Natural killer cell (primary cell): ENCODE results near the gene OR11L1. TPM values are rescaled to one million over a fixed set of nuclear protein-coding genes. Genes with fewer than 3 reads are reported as not detected.

Experiments used
- ATAC-seq, 3 donors: fragments of 150-1000 bp in 2 of 3; fragments of 200-7000 bp in 1 of 3; cut with Tn5 transposase; 1 replicate in 1 of 3; 2 replicates in 2 of 3; pipeline ENCODE4 v1.10.0; 2021; ENCODE audit warnings: mild to moderate bottlenecking in 2 of 3, moderate library complexity in 2 of 3
- DNase-seq, 2 donors: peaks; one replicate each; pipeline versions ENCODE4 v3.0.0 to v3.0.0-alpha.2; 2013 to 2021; ENCODE audit warnings: mixed read lengths in 1 of 2
- H3K27ac ChIP-seq: one replicate; pipeline ENCODE4 v1.5.1; 2013; ENCODE audit warnings: mild to moderate bottlenecking, low read length
- H3K27me3 ChIP-seq: one replicate; pipeline ENCODE4 v1.6.1; 2013; ENCODE audit warnings: low read length; ENCODE audit not compliant: control insufficient read depth, insufficient read depth
- H3K36me3 ChIP-seq: one replicate; pipeline ENCODE4 v1.6.1; 2013; ENCODE audit warnings: low read length; ENCODE audit not compliant: control insufficient read depth, insufficient read depth
- H3K4me1 ChIP-seq: one replicate; pipeline ENCODE4 v1.6.1; 2013; ENCODE audit warnings: low read length; ENCODE audit not compliant: control insufficient read depth, insufficient read depth
- H3K4me3 ChIP-seq: one replicate; pipeline ENCODE4 v1.5.1; 2013; ENCODE audit warnings: low read length
- H3K9me3 ChIP-seq: one replicate; pipeline ENCODE4 v1.6.1; 2013; ENCODE audit warnings: low read length; ENCODE audit not compliant: control insufficient read depth, insufficient read depth
- H3K27ac Mint-ChIP-seq, 2 donors: one replicate each; pipeline ENCODE4 v1.8.0; 2022; ENCODE audit warnings: mild to moderate bottlenecking in 2 of 2, mixed read lengths in 2 of 2, moderate library complexity in 1 of 2
- H3K27me3 Mint-ChIP-seq, 2 donors: one replicate each; pipeline ENCODE4 v1.8.0; 2022; ENCODE audit warnings: low read depth in 2 of 2, mixed read lengths in 2 of 2
- H3K36me3 Mint-ChIP-seq: one replicate; pipeline ENCODE4 v1.8.0; 2022; ENCODE audit warnings: mixed read lengths
- H3K4me1 Mint-ChIP-seq, 2 donors: one replicate each; pipeline ENCODE4 v1.8.0; 2022; ENCODE audit warnings: mixed read lengths in 2 of 2
- H3K4me3 Mint-ChIP-seq: one replicate; pipeline ENCODE4 v1.8.0; 2022; ENCODE audit warnings: mild to moderate bottlenecking, moderate library complexity, mixed read lengths
- H3K9me3 Mint-ChIP-seq, 2 donors: one replicate each; pipeline ENCODE4 v1.8.0; 2022; ENCODE audit warnings: mixed read lengths in 2 of 2
- CTCF ChIP-seq: fragments of 200-600 bp; IDR thresholded peaks from one replicate; pipeline ENCODE4 v1.8.0; 2022; ENCODE audit warnings: antibody characterized with exemption
- WGBS: methylation state at CpG from one replicate; pipeline ENCODE4 v1.1.7; 2013; ENCODE audit warnings: missing lambda C conversion rate; ENCODE audit not compliant: insufficient coverage; 5-methylcytosine and 5-hydroxymethylcytosine counted together
- intact Hi-C: fragments of 100-400 bp; cut with micrococcal nuclease; formaldehyde crosslinking; loops from one replicate; pipeline ENCODE4 v1.14.2; 2022
- total RNA-seq, 4 donors: library from RNA; stranded (reverse); fragments of 120-200 nt in 1 of 4; gene quantifications; one replicate each; pipeline versions ENCODE4 v1.2.3 to v1.2.4, GENCODE V29; 2013 to 2022

Gene OR11L1
- total RNA-seq, 3 donors from 2014 or later (not counting 1 experiment from before 2014, with no cell fraction given) = not detected

GRCh38 chr1:247864644-247865043 lies 22.9 kb upstream of the OR11L1 start:
- DNase-seq (no peak), ATAC-seq (no peak)
- Histone ChIP-seq H3K4me1 (no peaks in the 10 kb centered on the region), H3K4me3 (no peak overlapping the region), H3K27me3 (no peaks in the 10 kb centered on the region), H3K9me3 (no peaks in the 10 kb centered on the region), H3K27ac (no peak overlapping the region), H3K36me3 (no peaks in the 10 kb centered on the region)
- no peak overlapping the region for H3K27ac Mint-ChIP-seq
- H3K27me3 Mint-ChIP-seq = peaks cover 0 to 6% of the 10 kb centered on the region in 2 donors
- intact Hi-C loops = no loop called here
- no peak overlapping the region for H3K4me3 Mint-ChIP-seq
- H3K4me1 Mint-ChIP-seq = no peaks in the 10 kb centered on the region
- peaks cover 0 to 1% of the 10 kb centered on the region in 2 donors for H3K9me3 Mint-ChIP-seq
- no peak for TF ChIP-seq CTCF
- WGBS = 91% methylated on average over 17 of the region's 17 CpGs
- no peaks in the 10 kb centered on the region for H3K36me3 Mint-ChIP-seq

- intact Hi-C loops = no loop called here
- Histone ChIP-seq H3K4me3 (no peak overlapping the region), H3K36me3 (no peaks in the 10 kb centered on the region), H3K9me3 (no peaks in the 10 kb centered on the region), H3K27me3 (peaks cover 4% of the 10 kb centered on the region), H3K4me1 (peaks cover 4% of the 10 kb centered on the region), H3K27ac (no peak overlapping the region)
- no peaks in the 10 kb centered on the region for H3K36me3 Mint-ChIP-seq
- no peak for ATAC-seq
- peaks cover 5 to 6% of the 10 kb centered on the region in 2 donors for H3K4me1 Mint-ChIP-seq
- H3K27me3 Mint-ChIP-seq = peaks cover 7 to 15% of the 10 kb centered on the region in 2 donors
- WGBS = 97% methylated on average over 3 of the region's 4 CpGs
- TF ChIP-seq CTCF = no peak
- no peak overlapping the region for H3K4me3 Mint-ChIP-seq
- H3K27ac Mint-ChIP-seq = no peak overlapping the region
- no peaks in the 10 kb centered on the region for H3K9me3 Mint-ChIP-seq
- no peak for DNase-seq
Measured at GRCh38 chr1:247862756-247863155, 21.1 kb upstream of the OR11L1 start.

GRCh38 chr1:247857985-247858619 lies 16.4 kb upstream of the OR11L1 start:
- Mint-ChIP-seq H3K9me3 (no peaks in the 10 kb centered on the region), H3K36me3 (no peaks in the 10 kb centered on the region), H3K4me1 (peaks cover 12 to 13% of the 10 kb centered on the region in 2 donors), H3K27ac (no peak overlapping the region), H3K4me3 (peak overlapping the region; percentile 91), H3K27me3 (peaks cover 18 to 33% of the 10 kb centered on the region in 2 donors)
- H3K27me3 ChIP-seq = peaks cover 4% of the 10 kb centered on the region
- H3K4me3 ChIP-seq = peak overlapping the region; percentile 39
- 4% methylated on average over 12 of the region's 15 CpGs for WGBS
- ATAC-seq (no peak), DNase-seq (no peak)
- intact Hi-C loops = no loop called here
- no peak overlapping the region for H3K27ac ChIP-seq
- no peak for TF ChIP-seq CTCF
- no peaks in the 10 kb centered on the region for H3K9me3 ChIP-seq
- no peaks in the 10 kb centered on the region for H3K36me3 ChIP-seq
- peaks cover 6% of the 10 kb centered on the region for H3K4me1 ChIP-seq
